DOHH2 (cell line): ENCODE data around the gene RPS23.

Experiments
- H3F3A ChIP-seq: fragments of 200-600 bp; sonication (generic), shearing (Covaris generic); 2 replicates; pipeline ENCODE4 v1.6.0; 2016; ENCODE audit warnings: antibody characterized with exemption, mild to moderate bottlenecking; ENCODE audit not compliant: control insufficient read depth, insufficient read depth
- H3K27ac ChIP-seq: fragments of 200-600 bp; sonication (generic); 2 replicates; pipeline ENCODE4 v1.5.1; 2014; ENCODE audit warnings: low read depth, mild to moderate bottlenecking, low read length, moderate library complexity
- H3K27me3 ChIP-seq: fragments of 200-600 bp; sonication (generic); 2 replicates; pipeline ENCODE4 v1.6.1; 2014; ENCODE audit warnings: mild to moderate bottlenecking, low read length, mixed read lengths; ENCODE audit not compliant: control insufficient read depth
- H3K36me3 ChIP-seq: fragments of 200-600 bp; sonication (generic); 2 replicates; pipeline ENCODE4 v1.6.1; 2014; ENCODE audit warnings: mild to moderate bottlenecking, low read length, moderate library complexity, mixed read lengths; ENCODE audit not compliant: control insufficient read depth
- H3K4me1 ChIP-seq: fragments of 200-600 bp; sonication (generic); 2 replicates; pipeline ENCODE4 v1.6.1; 2014; ENCODE audit warnings: mild to moderate bottlenecking, low read length, mixed read lengths; ENCODE audit not compliant: control insufficient read depth
- H3K4me2 ChIP-seq: fragments of 200-600 bp; sonication (generic); 2 replicates; pipeline ENCODE4 v1.6.0; 2014; ENCODE audit warnings: mild to moderate bottlenecking, low read length, moderate library complexity
- H3K4me3 ChIP-seq: fragments of 200-600 bp; sonication (generic); 2 replicates; pipeline ENCODE4 v1.5.1; 2014; ENCODE audit warnings: mild to moderate bottlenecking, low read length, mixed read lengths
- H3K79me2 ChIP-seq: fragments of 200-600 bp; sonication (generic); 2 replicates; pipeline ENCODE4 v1.6.1; 2014; ENCODE audit warnings: mild to moderate bottlenecking, low read length, mixed read lengths; ENCODE audit not compliant: control insufficient read depth
- H3K9me2 ChIP-seq: fragments of 200-600 bp; sonication (generic); replicated peaks from 2 replicates; pipeline ENCODE4 v1.6.1; 2014; ENCODE audit warnings: mild to moderate bottlenecking, low read length, mixed read lengths; ENCODE audit not compliant: control insufficient read depth
- H3K9me3 ChIP-seq: fragments of 200-600 bp; sonication (generic); 2 replicates; pipeline ENCODE4 v1.6.1; 2014; ENCODE audit warnings: antibody characterized with exemption, low read length, mixed read lengths; ENCODE audit not compliant: control insufficient read depth, insufficient read depth
- H4K20me1 ChIP-seq: fragments of 200-600 bp; sonication (generic); 2 replicates; pipeline ENCODE4 v1.6.0; 2014; ENCODE audit warnings: low read depth, mild to moderate bottlenecking, antibody characterized with exemption, low read length, moderate library complexity; ENCODE audit not compliant: control insufficient read depth, insufficient read depth
- EZH2phosphoT487 ChIP-seq: fragments of 200-600 bp; sonication (generic); IDR thresholded peaks from 2 replicates; pipeline ENCODE4 v1.6.1; 2017; ENCODE audit warnings: borderline replicate concordance, mild to moderate bottlenecking, antibody characterized with exemption, low read length, moderate library complexity, mixed read lengths
- TF ChIP-seq, protein P1 (sequence below): fragments of 200-600 bp; sonication (generic); IDR thresholded peaks from one replicate; pipeline ENCODE4 v1.5.1; 2014; ENCODE audit warnings: antibody characterized with exemption, mild to moderate bottlenecking, low read depth, low read length; ENCODE audit not compliant: poor library complexity, severe bottlenecking

Gene RPS23

DNA sequence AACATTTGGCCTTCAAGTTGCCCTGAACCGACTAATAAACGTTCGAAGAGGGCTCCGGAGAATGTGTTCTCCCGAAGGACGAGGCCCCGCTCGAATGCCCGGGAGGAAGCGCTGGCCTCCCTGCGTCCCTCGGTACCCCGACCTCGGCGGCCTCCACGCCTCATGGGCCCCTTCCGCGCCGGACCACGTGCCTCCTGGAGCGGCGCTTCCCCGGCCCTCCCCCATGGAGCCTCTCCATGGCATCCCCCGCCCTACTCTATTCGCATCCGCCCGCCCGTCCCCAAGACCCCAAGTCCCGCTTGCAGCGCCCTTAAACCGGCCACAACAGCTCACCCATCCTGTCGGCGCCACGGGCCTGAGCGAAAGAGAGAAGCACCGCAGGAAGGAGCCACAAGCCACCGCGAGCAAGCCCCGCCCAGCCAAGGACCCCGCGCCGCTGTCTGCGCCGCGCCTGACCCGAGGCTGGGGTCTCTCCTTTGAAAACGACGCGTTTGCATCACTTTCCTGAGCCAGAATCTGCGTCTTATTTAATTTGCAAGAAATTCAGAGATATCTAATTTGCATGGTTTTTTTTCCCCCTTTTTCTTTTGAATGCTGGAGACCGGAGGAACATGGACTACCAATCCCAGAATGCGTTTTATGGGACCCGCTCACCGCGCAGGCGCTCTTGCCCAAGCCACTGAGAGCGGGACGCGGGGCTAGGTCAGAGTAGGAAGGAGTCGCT, at the start of gene RPS23:
RPS23 (minus strand) TSS at position 368 of the 724 bp plus-strand sequence; CDS start at position 337, 31 bp downstream.
- no peaks in the 10 kb centered on the region for H3K9me2 ChIP-seq
- H4K20me1 ChIP-seq, result 0 out of 2 replicates have a peak, but pooled peaks cover 4% of the 10 kb centered on the region
- peak within 1 kb of the TSS; percentile 67 for H3K27ac ChIP-seq
- H3K27me3 ChIP-seq, result no peaks in the 10 kb centered on the region
- no peak for TF ChIP-seq EZH2phosphoT487
- TF ChIP-seq, protein P1, sequence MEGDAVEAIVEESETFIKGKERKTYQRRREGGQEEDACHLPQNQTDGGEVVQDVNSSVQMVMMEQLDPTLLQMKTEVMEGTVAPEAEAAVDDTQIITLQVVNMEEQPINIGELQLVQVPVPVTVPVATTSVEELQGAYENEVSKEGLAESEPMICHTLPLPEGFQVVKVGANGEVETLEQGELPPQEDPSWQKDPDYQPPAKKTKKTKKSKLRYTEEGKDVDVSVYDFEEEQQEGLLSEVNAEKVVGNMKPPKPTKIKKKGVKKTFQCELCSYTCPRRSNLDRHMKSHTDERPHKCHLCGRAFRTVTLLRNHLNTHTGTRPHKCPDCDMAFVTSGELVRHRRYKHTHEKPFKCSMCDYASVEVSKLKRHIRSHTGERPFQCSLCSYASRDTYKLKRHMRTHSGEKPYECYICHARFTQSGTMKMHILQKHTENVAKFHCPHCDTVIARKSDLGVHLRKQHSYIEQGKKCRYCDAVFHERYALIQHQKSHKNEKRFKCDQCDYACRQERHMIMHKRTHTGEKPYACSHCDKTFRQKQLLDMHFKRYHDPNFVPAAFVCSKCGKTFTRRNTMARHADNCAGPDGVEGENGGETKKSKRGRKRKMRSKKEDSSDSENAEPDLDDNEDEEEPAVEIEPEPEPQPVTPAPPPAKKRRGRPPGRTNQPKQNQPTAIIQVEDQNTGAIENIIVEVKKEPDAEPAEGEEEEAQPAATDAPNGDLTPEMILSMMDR, result no peak
- peaks cover 64% of the 10 kb centered on the region for H3K4me1 ChIP-seq
- H3K9me3 ChIP-seq, result no peaks in the 10 kb centered on the region
- H3K4me3 ChIP-seq, result peak within 1 kb of the TSS; percentile 92
- peaks cover 45% of the 10 kb centered on the region for H3K36me3 ChIP-seq
- peaks cover 66% of the 10 kb centered on the region for H3K79me2 ChIP-seq
- peak within 1 kb of the TSS; percentile 64 for H3K4me2 ChIP-seq
- peaks cover 43% of the 10 kb centered on the region for H3F3A ChIP-seq

DNA sequence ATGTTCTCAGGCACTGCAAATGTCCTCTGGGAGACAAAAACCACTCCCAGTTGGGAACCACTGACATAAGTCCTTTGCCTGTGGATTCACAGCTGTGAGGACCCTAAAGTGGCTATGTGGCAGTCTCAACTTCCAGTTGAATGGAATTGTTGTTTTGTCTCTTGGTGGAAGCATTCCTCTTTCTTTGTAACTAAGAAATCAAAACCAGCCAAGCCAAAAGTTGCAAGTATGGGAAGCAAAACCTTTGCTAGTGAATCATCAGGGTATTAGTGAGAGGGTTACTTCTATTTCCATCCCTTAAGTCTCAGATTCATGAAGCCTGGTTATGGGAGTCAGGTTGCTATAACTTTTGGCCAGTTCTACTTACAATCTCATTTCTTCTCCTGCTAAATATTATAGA, 49.8 kb upstream of the RPS23 start:
- Histone ChIP-seq H3K4me3 (no peak overlapping the region), H3F3A (no peaks in the 10 kb centered on the region), H3K9me2 (no peaks in the 10 kb centered on the region), H3K79me2 (no peaks in the 10 kb centered on the region), H3K4me2 (no peak overlapping the region), H3K9me3 (no peaks in the 10 kb centered on the region), H3K27me3 (peaks cover 5% of the 10 kb centered on the region; the same call in 1 of the 2 replicates), H3K4me1 (no peaks in the 10 kb centered on the region), H3K36me3 (no peaks in the 10 kb centered on the region), H4K20me1 (no peaks in the 10 kb centered on the region), H3K27ac (no peak overlapping the region)
- TF ChIP-seq, protein P1, result no peak
- TF ChIP-seq EZH2phosphoT487, result no peak

DNA sequence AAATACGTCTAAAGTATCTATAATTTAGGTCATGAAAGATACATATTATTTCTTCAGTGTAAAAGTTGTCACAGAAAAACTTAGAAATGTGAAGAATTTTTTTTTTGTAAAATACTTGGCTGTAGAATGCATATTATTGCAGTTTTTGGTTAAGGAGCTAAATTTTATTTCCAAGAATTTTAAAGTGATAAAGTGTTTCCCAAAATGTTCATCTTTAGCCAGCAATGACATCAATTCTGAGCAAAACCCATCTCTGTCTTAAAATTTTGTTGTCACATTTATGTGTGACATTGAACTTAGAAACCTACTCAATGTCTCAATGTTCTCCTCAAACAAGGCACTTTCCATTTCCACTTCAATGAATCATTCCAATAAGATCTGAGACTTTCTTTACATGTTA, 47.8 kb upstream of the RPS23 start:
- Histone ChIP-seq H3F3A (no peaks in the 10 kb centered on the region), H3K9me3 (no peaks in the 10 kb centered on the region), H3K4me3 (no peak overlapping the region), H3K27ac (no peak overlapping the region), H3K27me3 (no peaks in the 10 kb centered on the region), H3K79me2 (no peaks in the 10 kb centered on the region), H3K9me2 (no peaks in the 10 kb centered on the region), H3K36me3 (no peaks in the 10 kb centered on the region), H3K4me2 (no peak overlapping the region), H3K4me1 (no peaks in the 10 kb centered on the region), H4K20me1 (no peaks in the 10 kb centered on the region)
- TF ChIP-seq, protein P1, result no peak
- TF ChIP-seq EZH2phosphoT487, result no peak
